ENCODE results near the gene OR6V1. TPM values are rescaled to one million over a fixed set of nuclear protein-coding genes. Genes with fewer than 3 reads are reported as not detected.

Gene OR6V1
- total and polyA plus RNA-seq, 3 experiments from 2014 or later = not detected

GRCh38 chr7:143027032-143027431, 25.1 kb upstream of the OR6V1 start, which contains the start of gene OR9A2:
Gene OR9A2 (minus strand): TSS chr7:143027132. CDS start chr7:143027132, 0 bp downstream.
- DNase-seq = no peak
- no peaks in the 10 kb centered on the region for H3K36me3 ChIP-seq (ENCODE audit: insufficient read depth, low read length)
- H3K27me3 ChIP-seq (ENCODE audit: insufficient read depth, low read length, poor library complexity, severe bottlenecking) = no peaks in the 10 kb centered on the region
- Mint-ChIP-seq H3K4me1 (no peaks in the 10 kb centered on the region), H3K9me3 (no peaks in the 10 kb centered on the region), H3K27ac (no peak within 1 kb of the TSS), H3K27me3 (peaks cover 16 to 44% of the 10 kb centered on the region in 2 donors), H3K4me3 (no peak within 1 kb of the TSS), H3K36me3 (no peaks in the 10 kb centered on the region)
- H3K9me3 ChIP-seq (ENCODE audit: low read length) = no peaks in the 10 kb centered on the region
- CTCF ChIA-PET = no interaction called here
- POLR2A ChIA-PET = no interaction called here
- no peak within 1 kb of the TSS for H3K27ac ChIP-seq (ENCODE audit: low read depth, low read length)
- H3K4me3 ChIP-seq (ENCODE audit: low read length) = no peak within 1 kb of the TSS
- H3K4me1 ChIP-seq (ENCODE audit: insufficient read depth, low read length) = no peaks in the 10 kb centered on the region

DNA sequence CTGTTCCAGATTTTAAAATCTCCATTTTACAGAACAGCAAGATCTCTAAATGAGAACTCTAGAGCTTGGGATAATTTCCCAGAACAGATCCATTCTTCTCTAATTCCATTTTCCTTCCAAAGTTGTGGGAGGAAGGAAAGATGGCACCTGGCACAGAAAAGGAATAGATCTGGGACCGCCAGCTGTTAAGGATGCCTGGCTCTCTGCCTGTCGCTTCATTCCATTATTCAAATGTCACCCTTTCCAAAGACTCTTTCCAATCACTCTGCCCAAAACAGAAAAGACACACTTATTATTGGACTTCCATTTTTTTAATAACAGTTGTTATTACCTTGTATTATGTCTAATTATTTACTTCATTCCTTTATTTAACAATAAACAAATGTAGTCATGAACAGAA, 24.5 kb upstream of the OR6V1 start:
- no peak overlapping the region for H3K27ac Mint-ChIP-seq
- no peaks in the 10 kb centered on the region for H3K27me3 ChIP-seq (ENCODE audit: insufficient read depth, low read length, poor library complexity, severe bottlenecking)
- H3K36me3 Mint-ChIP-seq = no peaks in the 10 kb centered on the region
- H3K4me3 Mint-ChIP-seq = no peak overlapping the region
- H3K27ac ChIP-seq (ENCODE audit: low read depth, low read length) = no peak overlapping the region
- H3K4me1 ChIP-seq (ENCODE audit: insufficient read depth, low read length) = no peaks in the 10 kb centered on the region
- no peak overlapping the region for H3K4me3 ChIP-seq (ENCODE audit: low read length)
- peaks cover 15 to 44% of the 10 kb centered on the region in 2 donors for H3K27me3 Mint-ChIP-seq
- H3K4me1 Mint-ChIP-seq = no peaks in the 10 kb centered on the region
- H3K36me3 ChIP-seq (ENCODE audit: insufficient read depth, low read length) = no peaks in the 10 kb centered on the region
- no peak for DNase-seq
- no peaks in the 10 kb centered on the region for H3K9me3 Mint-ChIP-seq
- ChIA-PET CTCF (no interaction called here), POLR2A (no interaction called here)
- no peaks in the 10 kb centered on the region for H3K9me3 ChIP-seq (ENCODE audit: low read length)

GRCh38 chr7:143038635-143039034, 13.5 kb upstream of the OR6V1 start:
- no peak overlapping the region for H3K27ac ChIP-seq (ENCODE audit: low read depth, low read length)
- Mint-ChIP-seq H3K4me1 (no peaks in the 10 kb centered on the region), H3K27me3 (peaks cover 3 to 36% of the 10 kb centered on the region in 2 donors), H3K27ac (no peak overlapping the region), H3K36me3 (no peaks in the 10 kb centered on the region), H3K4me3 (no peak overlapping the region), H3K9me3 (peaks cover 5 to 15% (median 8%) of the 10 kb centered on the region in 5 donors)
- H3K27me3 ChIP-seq (ENCODE audit: insufficient read depth, low read length, poor library complexity, severe bottlenecking) = no peaks in the 10 kb centered on the region
- H3K4me1 ChIP-seq (ENCODE audit: insufficient read depth, low read length) = no peaks in the 10 kb centered on the region
- ChIA-PET CTCF (no interaction called here), POLR2A (no interaction called here)
- H3K9me3 ChIP-seq (ENCODE audit: low read length) = no peaks in the 10 kb centered on the region
- no peak for DNase-seq
- H3K4me3 ChIP-seq (ENCODE audit: low read length) = no peak overlapping the region
- H3K36me3 ChIP-seq (ENCODE audit: insufficient read depth, low read length) = no peaks in the 10 kb centered on the region

GRCh38 chr7:143040209-143040715, 11.9 kb upstream of the OR6V1 start:
- ChIA-PET POLR2A (no interaction called here), CTCF (interaction anchor here (1.0 kb wide), 1 partner anchor 33 kb away, joined by 3 read pairs; no protein-coding TSS in a partner anchor)
- Mint-ChIP-seq H3K4me3 (no peak overlapping the region), H3K9me3 (peaks cover 0 to 7% (median 0%) of the 10 kb centered on the region in 5 donors), H3K27ac (no peak overlapping the region), H3K27me3 (peaks cover 0 to 29% of the 10 kb centered on the region in 2 donors), H3K36me3 (no peaks in the 10 kb centered on the region), H3K4me1 (no peaks in the 10 kb centered on the region)
- H3K4me3 ChIP-seq (ENCODE audit: low read length) = no peak overlapping the region
- no peak overlapping the region for H3K27ac ChIP-seq (ENCODE audit: low read depth, low read length)
- H3K4me1 ChIP-seq (ENCODE audit: insufficient read depth, low read length) = no peaks in the 10 kb centered on the region
- no peaks in the 10 kb centered on the region for H3K27me3 ChIP-seq (ENCODE audit: insufficient read depth, low read length, poor library complexity, severe bottlenecking)
- no peaks in the 10 kb centered on the region for H3K9me3 ChIP-seq (ENCODE audit: low read length)
- DNase-seq = no peak
- H3K36me3 ChIP-seq (ENCODE audit: insufficient read depth, low read length) = no peaks in the 10 kb centered on the region

GRCh38 chr7:143041346-143041745, 10.8 kb upstream of the OR6V1 start:
- H3K27ac Mint-ChIP-seq = no peak overlapping the region
- H3K9me3 ChIP-seq (ENCODE audit: low read length) = no peaks in the 10 kb centered on the region
- CTCF ChIA-PET = no interaction called here
- POLR2A ChIA-PET = no interaction called here
- no peak overlapping the region for H3K4me3 ChIP-seq (ENCODE audit: low read length)
- DNase-seq = no peak
- H3K27me3 Mint-ChIP-seq = peaks cover 0 to 29% of the 10 kb centered on the region in 2 donors
- H3K27ac ChIP-seq (ENCODE audit: low read depth, low read length) = no peak overlapping the region
- peaks cover 0 to 3% (median 0%) of the 10 kb centered on the region in 5 donors for H3K9me3 Mint-ChIP-seq
- H3K4me1 ChIP-seq (ENCODE audit: insufficient read depth, low read length) = no peaks in the 10 kb centered on the region
- H3K36me3 ChIP-seq (ENCODE audit: insufficient read depth, low read length) = no peaks in the 10 kb centered on the region
- no peak overlapping the region for H3K4me3 Mint-ChIP-seq
- no peaks in the 10 kb centered on the region for H3K4me1 Mint-ChIP-seq
- H3K27me3 ChIP-seq (ENCODE audit: insufficient read depth, low read length, poor library complexity, severe bottlenecking) = no peaks in the 10 kb centered on the region
- no peaks in the 10 kb centered on the region for H3K36me3 Mint-ChIP-seq

GRCh38 chr7:143042159-143042789, 9.9 kb upstream of the OR6V1 start:
- H3K4me3 ChIP-seq (ENCODE audit: low read length) = no peak overlapping the region
- no peak overlapping the region for H3K27ac ChIP-seq (ENCODE audit: low read depth, low read length)
- H3K4me1 ChIP-seq (ENCODE audit: insufficient read depth, low read length) = no peaks in the 10 kb centered on the region
- no peaks in the 10 kb centered on the region for H3K27me3 ChIP-seq (ENCODE audit: insufficient read depth, low read length, poor library complexity, severe bottlenecking)
- no peak overlapping the region for H3K27ac Mint-ChIP-seq
- H3K9me3 ChIP-seq (ENCODE audit: low read length) = no peaks in the 10 kb centered on the region
- no peak overlapping the region for H3K4me3 Mint-ChIP-seq
- H3K27me3 Mint-ChIP-seq = peaks cover 0 to 29% of the 10 kb centered on the region in 2 donors
- CTCF ChIA-PET = no interaction called here
- no peaks in the 10 kb centered on the region for H3K36me3 ChIP-seq (ENCODE audit: insufficient read depth, low read length)
- H3K9me3 Mint-ChIP-seq = peaks cover 0 to 1% (median 0%) of the 10 kb centered on the region in 5 donors
- DNase-seq = no peak
- no peaks in the 10 kb centered on the region for H3K4me1 Mint-ChIP-seq
- H3K36me3 Mint-ChIP-seq = no peaks in the 10 kb centered on the region
- POLR2A ChIA-PET = no interaction called here

- Histone ChIP-seq H3K9me3 (ENCODE audit: low read length) (no peaks in the 10 kb centered on the region), H3K4me1 (ENCODE audit: insufficient read depth, low read length) (no peaks in the 10 kb centered on the region), H3K36me3 (ENCODE audit: insufficient read depth, low read length) (no peaks in the 10 kb centered on the region), H3K27me3 (ENCODE audit: insufficient read depth, low read length, poor library complexity, severe bottlenecking) (no peaks in the 10 kb centered on the region), H3K27ac (ENCODE audit: low read depth, low read length) (no peak overlapping the region), H3K4me3 (ENCODE audit: low read length) (no peak overlapping the region)
- Mint-ChIP-seq H3K4me3 (no peak overlapping the region), H3K9me3 (peaks cover 0 to 1% (median 0%) of the 10 kb centered on the region in 5 donors), H3K4me1 (no peaks in the 10 kb centered on the region), H3K27ac (no peak overlapping the region), H3K27me3 (peaks cover 4 to 29% of the 10 kb centered on the region in 2 donors), H3K36me3 (no peaks in the 10 kb centered on the region)
- DNase-seq = no peak
- CTCF ChIA-PET = no interaction called here
- POLR2A ChIA-PET = no interaction called here
Measured at GRCh38 chr7:143042790-143043271, 9.3 kb upstream of the OR6V1 start.

- no peaks in the 10 kb centered on the region for H3K9me3 ChIP-seq (ENCODE audit: low read length)
- no peak overlapping the region for H3K4me3 Mint-ChIP-seq
- CTCF ChIA-PET = no interaction called here
- no peak overlapping the region for H3K27ac Mint-ChIP-seq
- H3K4me3 ChIP-seq (ENCODE audit: low read length) = no peak overlapping the region
- no peaks in the 10 kb centered on the region for H3K4me1 ChIP-seq (ENCODE audit: insufficient read depth, low read length)
- no peaks in the 10 kb centered on the region for H3K27me3 ChIP-seq (ENCODE audit: insufficient read depth, low read length, poor library complexity, severe bottlenecking)
- H3K27ac ChIP-seq (ENCODE audit: low read depth, low read length) = no peak overlapping the region
- peaks cover 0 to 1% (median 0%) of the 10 kb centered on the region in 5 donors for H3K9me3 Mint-ChIP-seq
- H3K27me3 Mint-ChIP-seq = peaks cover 6 to 29% of the 10 kb centered on the region in 2 donors
- POLR2A ChIA-PET = no interaction called here
- H3K36me3 ChIP-seq (ENCODE audit: insufficient read depth, low read length) = no peaks in the 10 kb centered on the region
- no peak for DNase-seq
- H3K4me1 Mint-ChIP-seq = no peaks in the 10 kb centered on the region
- no peaks in the 10 kb centered on the region for H3K36me3 Mint-ChIP-seq
Measured at GRCh38 chr7:143043391-143043790, 8.8 kb upstream of the OR6V1 start.

Measured in CD8-positive, alpha-beta memory T cell (primary cell).